ENCODE results near the gene ALOX15. TPM values are rescaled to one million over a fixed set of nuclear protein-coding genes. Genes with fewer than 3 reads are reported as not detected.

Gene ALOX15
- 0.51 and 10.5 TPM in 2 replicates for total RNA-seq

GRCh38 chr17:4641297-4642195 lies at the start of gene ALOX15:
Gene ALOX15 (minus strand): TSS chr17:4641678. CDS start chr17:4641651, 27 bp downstream.

DNA sequence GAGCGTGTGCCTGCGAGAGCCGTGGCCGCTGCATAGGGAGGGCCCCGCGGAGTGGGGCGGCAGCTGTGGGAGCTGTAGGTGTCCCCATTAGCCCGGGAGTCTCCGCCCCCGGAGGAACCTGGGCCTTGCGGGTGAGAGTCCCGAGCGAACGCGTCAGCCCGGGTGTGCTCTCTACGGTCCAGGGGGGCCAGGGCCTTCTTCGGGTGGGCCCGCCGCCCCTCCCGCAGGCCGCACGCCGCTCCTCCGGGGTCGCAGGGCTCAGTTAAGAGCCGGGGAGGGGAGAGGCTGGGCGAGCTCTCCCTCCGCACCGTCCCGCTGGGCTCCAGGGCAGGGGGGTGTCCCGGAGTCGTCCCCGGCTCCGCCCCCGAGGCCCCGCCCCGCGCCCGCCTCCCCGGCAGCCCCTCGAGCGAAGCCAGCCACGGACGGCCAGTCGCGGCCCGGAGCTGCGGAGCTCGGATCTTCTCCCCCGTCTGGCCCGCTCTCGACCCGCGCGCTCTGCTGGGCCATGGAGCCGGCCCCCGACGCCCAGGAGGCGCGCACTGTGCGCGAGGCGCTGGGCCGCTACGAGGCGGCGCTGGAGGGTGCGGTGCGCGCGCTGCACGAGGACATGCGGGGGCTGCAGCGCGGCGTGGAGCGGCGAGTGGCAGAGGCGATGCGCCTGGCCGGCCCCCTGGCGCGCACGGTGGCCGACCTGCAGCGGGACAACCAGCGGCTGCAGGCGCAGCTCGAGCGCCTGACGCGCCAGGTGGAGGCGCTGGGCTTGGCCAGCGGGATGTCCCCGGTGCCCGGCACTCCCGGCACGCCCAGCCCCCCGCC lies 57.2 kb downstream of the ALOX15 start, which contains the start of gene SMTNL2:
TSS of gene SMTNL2 (plus strand) at position 429 of the 816 bp plus-strand sequence. CDS start at position 506, 77 bp downstream.

Other genes starting within 250 kb of the ALOX15 start
- gene SPNS3, start 207.7 kb downstream of the ALOX15 start, total RNA-seq = not detected in 2 replicates
- 7.7 and 8.5 TPM in 2 replicates for gene SPNS2, start 142.8 kb downstream of the ALOX15 start, total RNA-seq
- 42.4 and 52.6 TPM in 2 replicates for gene MYBBP1A, start 86.3 kb downstream of the ALOX15 start, total RNA-seq
- not detected in 2 replicates for gene GGT6, start 81.1 kb downstream of the ALOX15 start, total RNA-seq
- gene SMTNL2, start 57.1 kb downstream of the ALOX15 start, total RNA-seq = 0.68 and 8.2 TPM in 2 replicates
- 17.4 and 45.6 TPM in 2 replicates for gene PELP1, start 62.5 kb upstream of the ALOX15 start, total RNA-seq
- gene ARRB2, start 69.0 kb upstream of the ALOX15 start, total RNA-seq = 5.5 and 7.2 TPM in 2 replicates
- 15.4 and 27.8 TPM in 2 replicates for gene MED11, start 89.8 kb upstream of the ALOX15 start, total RNA-seq
- gene ZMYND15, start 98.2 kb upstream of the ALOX15 start, total RNA-seq = not detected in 2 replicates
- gene CXCL16, start 98.2 kb upstream of the ALOX15 start, total RNA-seq = 0.68 and 3.3 TPM in 2 replicates
- not detected in 2 replicates for gene TM4SF5, start 130.2 kb upstream of the ALOX15 start, total RNA-seq
- gene VMO1, start 144.7 kb upstream of the ALOX15 start, total RNA-seq = 0.17 and 0.58 TPM in 2 replicates
- not detected in 2 replicates for gene GLTPD2, start 147.3 kb upstream of the ALOX15 start, total RNA-seq
- gene PSMB6, start 154.5 kb upstream of the ALOX15 start, total RNA-seq = 114 and 165 TPM in 2 replicates
- 19.1 and 26.8 TPM in 2 replicates for gene PLD2, start 165.5 kb upstream of the ALOX15 start, total RNA-seq
- gene MINK1, start 191.7 kb upstream of the ALOX15 start, total RNA-seq = 20.4 and 29.9 TPM in 2 replicates